Measurements from ENCODE around the gene IGSF9B. TPM values are rescaled to one million over a fixed set of nuclear protein-coding genes. Genes with fewer than 3 reads are reported as not detected.
A peak's percentile ranks its signal among the peaks of the same experiment; 100 is the strongest.

Gene IGSF9B
- total RNA-seq, 1 donor from 2014 or later = 2.0 TPM

DNA sequence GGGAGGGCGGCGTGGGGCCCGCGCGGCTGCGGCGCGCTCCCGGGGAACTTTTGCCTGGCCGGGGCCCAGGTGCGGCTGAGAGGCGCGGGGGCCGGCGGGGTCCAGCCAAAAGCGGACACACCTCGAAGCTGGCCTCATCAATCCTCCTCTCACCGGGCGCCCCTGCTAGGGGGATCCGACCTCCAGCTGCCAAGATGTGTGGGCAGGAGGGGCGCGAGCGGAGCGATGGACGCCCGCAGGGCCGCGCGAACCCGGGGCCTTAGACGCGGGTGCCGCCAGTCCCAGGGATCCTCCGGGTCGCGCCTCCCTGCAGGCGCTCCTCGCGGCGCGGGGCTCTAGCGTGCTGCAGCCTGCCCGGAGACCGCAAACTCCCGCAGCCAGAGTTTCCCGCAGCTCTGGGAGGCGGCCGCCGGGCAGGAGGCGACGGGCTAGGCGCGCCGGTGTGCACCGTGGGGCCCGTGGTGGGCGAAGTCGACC is 785 bp downstream of the IGSF9B start:
- no peak for DNase-seq (ENCODE audit: low read depth)

DNA sequence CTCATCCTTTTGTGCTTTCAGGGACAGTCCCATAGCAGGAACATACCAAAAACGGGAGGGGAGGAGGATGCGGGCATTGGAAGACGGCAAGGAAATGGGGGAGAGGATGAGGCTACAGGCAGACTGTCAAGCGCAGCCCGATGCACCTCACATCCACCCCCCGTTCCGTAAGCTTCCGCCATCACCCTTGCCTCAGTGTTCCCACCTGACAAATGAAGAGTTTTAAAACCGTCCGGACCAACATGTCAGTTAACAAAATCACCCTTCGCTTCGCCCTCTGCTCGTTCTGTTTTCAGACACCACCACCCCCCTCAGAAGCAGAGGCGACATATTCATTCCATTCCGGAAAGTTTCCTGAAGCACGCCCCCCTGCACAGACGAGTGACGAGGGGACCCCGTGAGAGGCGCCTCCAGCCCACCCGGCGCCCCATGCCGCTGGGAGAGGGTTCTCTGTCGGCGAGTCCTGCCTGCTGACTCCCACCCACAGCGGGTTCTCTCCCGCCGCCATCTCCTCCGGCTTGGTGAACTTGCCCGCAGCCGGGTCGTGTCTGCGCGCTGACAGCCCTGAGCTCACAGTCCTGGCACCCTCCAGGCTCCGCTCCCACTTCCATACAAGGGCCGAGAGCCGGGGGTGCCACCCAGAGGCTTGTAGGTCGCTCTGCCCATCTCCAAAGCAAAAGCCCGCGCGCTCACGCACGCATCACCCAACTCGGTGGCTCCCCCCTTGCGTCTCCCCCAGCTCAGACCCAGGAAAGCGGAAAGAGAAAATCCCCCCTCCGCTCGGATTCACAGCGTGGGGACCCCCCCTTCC is 1.5 kb downstream of the IGSF9B start:
- DNase-seq (ENCODE audit: low read depth) = no peak

DNA sequence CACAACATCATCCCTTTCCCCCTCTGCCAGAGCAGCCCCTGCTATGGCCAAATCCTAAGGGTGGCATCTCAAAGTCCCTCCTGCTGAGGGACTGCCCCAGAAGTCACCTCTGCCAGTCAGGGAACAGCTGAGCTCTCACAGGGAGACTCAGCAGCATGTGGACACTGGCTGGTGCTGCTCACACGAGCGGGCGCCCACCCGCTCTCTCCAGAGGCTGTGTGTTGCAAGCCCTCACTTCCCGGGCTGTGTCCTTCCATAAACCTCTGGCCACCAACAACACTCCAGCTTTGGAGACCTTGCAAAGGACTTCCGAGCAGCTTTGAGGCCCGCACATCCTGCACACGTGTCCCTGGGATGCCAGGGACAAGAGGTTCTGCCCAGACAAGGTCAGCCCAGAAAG is 2.8 kb downstream of the IGSF9B start:
- no peak for DNase-seq (ENCODE audit: low read depth)

DNA sequence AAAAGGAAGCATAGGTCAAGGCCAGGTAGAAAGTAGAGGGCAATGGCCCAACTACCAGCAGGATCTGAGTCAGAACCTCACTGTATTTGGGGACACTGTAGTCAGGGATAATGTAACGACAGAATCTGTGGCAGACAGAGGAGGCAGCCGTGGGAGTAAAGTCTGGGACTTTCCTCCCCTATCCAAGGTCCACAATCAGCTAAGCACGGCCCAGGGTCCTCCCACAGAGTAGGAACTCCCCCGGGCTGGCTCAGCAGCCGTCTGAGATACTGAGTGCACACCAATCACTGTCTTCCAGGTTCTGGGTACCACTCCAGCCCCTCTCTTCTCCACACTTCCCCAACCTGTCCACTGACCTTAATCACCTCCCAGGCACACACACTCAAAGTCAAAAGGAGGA is 3.2 kb downstream of the IGSF9B start:
- no peak for DNase-seq (ENCODE audit: low read depth)

DNA sequence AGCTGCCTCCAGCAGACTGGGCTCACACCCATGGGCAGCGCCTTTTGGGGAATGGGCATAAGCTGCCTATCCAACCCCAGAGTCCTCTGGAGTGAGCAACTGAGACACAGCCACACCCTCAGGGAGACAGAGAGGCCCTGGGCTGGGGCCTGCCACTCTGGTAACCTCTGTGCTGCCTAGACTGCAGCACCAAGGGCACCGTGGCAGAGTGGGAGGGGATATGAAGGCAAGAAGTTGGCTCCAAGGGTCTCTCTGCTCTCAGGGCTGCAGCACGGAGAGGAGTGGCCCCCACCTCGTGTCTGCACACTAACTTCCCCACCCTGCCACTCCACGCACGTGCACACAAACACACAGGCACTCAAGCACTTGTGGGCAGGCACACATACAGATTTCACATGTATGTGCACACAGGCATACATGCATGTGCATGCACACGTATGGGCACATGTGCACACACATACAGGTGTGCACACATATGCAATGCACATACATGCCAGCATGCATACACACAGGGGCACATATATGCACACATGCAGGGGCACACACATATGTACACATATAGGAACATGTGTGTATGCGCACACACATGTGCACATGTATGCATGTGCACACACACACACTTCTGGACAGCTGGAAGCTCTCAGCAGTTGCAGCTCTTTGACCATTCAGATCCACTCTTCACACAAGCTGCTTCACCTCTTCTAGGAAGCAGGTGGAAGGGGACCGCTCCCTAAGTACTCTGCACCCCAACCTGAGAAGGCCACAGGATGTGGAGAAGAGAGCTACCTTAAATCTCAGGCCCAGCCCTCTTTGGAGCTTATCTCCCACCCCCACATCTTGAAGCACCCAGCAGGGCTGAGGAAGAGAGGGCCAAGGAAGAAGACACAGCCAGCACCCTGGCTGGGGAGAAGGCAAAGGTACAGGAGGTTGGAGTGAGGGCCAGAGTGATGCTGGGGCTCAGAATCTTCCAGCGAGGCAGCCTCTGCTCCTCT is 4.3 kb downstream of the IGSF9B start:
- no peak for DNase-seq (ENCODE audit: low read depth)

DNA sequence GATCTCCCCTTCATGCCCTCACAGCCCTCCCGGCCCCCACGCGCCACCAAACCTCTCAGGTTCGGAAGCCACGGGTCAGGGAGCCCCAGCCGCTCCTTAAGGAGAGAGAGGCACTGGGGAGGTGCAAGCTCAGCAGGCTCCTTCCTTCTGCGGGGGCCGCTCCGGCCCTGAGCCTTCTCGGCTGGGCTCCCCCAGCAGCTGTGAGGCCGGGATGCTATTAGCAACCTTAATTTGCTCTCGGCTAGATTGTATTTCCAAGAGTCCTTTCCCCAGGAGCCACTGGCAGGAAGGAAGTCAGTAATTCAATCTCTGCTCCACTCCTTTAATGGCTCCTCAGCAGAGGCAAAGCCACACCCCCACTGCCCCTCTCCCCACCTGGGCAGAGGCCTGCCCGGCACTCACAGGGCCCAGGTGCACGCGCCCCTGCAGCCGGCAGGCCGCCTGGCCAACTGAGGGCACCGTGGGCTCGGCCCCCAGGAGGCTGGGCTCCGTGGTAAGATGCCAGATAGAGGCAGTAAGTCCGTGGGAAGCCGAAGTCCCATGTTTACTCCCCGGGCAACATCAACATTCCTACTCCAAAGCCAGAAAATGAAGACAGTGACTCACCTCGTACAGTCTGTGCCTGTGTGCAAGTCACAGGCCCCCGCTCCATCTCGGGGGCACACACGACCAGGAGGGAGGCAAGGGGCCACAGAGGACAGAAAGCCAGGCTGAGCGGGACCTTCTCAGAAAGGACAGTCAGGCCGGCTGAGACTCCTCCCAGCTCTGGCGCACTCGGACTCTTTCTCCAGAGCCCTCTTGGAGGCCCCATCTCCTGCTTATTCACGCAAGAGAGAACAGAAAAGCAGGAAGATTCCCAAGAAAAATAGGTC is 5.2 kb downstream of the IGSF9B start:
- peak; percentile 34 for DNase-seq (ENCODE audit: low read depth)

DNA sequence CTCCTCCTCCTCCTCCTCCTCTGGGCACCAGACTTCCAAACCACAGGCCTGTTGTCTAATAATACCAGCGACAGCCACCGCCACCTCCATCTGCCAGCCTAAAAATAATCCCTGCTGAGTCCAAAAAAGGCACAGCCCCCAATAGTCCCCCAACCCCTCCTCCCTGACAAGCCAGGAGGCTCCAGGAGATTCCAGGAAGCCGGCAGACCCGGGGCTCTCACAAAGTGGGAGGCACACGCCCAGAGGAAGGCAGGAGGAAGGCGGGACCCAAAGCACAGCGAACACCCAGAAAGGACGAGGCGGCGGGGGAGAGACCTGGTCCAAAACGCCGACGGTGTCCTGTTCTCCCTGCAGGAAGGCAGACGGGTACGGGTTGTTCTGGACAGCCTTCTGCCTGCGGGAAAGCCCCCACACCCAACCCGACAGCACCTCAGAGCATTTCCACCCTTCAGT is 5.9 kb downstream of the IGSF9B start:
- no peak for DNase-seq (ENCODE audit: low read depth)

DNA sequence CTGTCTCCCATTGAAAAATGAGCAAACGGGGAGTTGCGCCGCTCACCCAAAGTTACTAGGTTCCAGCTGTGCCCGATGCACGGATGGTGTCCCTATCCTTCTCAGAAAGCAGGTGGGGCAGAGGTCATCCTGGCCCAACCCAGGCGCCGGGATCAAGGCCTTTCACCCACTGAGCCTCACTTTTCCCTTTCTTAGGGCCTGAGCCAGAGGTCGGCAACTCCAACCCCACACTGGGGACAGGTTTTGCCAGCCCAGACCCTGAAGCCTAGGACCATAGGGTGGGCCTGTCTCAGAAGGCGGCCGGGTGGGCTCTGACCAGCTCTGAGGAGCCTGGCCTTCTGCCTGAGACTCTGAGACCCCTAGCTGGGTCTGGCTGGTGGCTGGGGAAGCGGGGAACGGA is 6.3 kb downstream of the IGSF9B start:
- DNase-seq (ENCODE audit: low read depth) = no peak

DNA sequence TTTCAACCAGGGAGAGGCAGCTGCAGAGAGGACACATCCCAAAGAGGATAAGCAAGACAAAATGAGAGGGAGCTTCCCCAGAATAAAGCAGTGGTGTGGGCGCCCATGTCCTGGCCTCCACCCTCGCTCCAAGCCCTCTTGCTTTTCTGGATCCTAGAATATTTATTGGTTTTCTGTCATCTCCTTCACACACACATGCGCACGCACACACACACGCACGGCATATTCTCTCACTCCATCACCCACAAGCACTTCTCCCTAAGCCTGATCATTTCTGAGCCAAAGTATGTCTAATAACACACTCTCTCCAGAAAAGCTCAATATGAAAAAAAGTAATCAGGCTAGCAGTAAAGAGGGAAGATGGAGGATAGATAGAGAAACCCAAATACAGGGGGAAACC is 7.6 kb downstream of the IGSF9B start:
- no peak for DNase-seq (ENCODE audit: low read depth)

DNA sequence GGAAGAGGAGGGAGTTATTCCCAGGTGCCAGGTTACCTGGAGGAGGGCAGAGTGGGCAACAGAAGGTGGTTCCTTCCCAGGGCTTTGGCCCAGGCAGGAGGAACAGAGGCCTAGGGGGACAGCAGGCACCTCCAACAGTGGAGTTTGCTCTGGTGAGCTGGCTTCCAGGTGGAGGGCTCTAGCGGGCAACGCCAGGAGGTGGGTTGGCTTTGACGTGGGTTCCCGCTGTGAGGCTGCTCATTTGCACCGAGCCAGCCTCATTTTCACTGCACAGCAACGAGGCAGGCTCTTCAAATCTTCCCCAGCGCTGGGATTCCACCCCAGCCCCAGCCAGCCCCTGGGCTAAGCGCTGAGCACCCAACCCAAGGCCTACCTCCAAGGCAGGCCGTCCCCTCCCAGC is 8.1 kb downstream of the IGSF9B start:
- DNase-seq (ENCODE audit: low read depth) = no peak

DNA sequence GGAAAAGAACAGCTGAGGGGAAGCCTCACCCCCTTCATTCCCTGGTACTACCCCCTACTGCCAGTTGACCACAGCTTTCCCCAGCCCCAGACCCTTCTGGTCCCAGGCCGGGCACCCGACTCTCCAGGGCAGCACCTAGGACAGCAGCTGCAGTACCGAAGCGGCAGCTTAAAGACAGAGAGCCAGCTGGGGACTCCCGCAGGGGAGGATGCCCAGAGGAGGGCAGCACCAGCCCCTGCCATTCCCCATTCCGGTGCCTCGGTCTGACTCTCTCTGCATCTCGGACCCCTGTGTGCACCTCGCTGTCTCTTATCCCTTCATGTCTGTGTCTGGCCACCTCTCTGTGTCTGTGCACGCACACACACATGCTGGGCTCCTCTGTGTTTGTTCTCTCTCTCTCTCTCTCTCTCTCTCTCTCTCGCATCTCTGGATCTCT is 9.4 kb downstream of the IGSF9B start:
- peak; percentile 7 for DNase-seq (ENCODE audit: low read depth)

DNA sequence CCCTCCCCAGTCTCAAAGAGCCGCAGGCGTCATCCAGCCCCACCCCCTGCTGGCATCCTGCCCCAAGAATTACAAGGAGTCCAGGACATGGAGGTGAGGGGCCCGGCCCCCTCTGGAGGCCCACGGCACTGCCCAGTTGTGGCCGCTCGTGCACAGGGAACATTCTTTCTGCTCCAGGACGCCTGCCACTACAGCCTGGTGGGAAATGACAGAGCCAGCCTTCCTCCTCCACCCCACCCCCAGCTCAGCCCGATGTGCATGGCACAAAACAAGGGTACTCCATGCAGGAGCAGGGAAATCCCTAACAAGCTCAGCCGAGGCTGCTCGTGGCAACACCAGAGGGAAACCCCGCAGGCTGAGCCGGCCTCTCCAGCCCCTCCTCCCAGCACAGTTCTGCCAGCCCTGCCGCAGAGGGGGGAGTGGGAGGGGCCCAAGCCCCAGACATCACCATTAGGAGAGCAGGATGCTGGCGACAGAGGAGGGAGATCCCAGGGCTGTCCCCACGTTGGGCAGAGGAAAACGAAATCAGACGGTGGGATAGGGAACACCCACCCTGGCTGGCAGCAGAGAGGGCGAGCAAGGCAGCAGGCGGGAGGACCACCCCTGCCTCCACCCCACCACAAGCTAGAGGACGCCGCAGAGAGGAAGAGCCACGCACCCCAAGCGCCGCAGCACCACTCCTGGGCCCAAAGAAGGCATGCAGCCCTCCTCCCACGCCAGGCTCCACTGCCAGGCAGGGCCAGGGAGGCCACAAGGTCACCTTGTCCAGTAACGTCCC is 10.0 kb downstream of the IGSF9B start:
- no peak for DNase-seq (ENCODE audit: low read depth)

DNA sequence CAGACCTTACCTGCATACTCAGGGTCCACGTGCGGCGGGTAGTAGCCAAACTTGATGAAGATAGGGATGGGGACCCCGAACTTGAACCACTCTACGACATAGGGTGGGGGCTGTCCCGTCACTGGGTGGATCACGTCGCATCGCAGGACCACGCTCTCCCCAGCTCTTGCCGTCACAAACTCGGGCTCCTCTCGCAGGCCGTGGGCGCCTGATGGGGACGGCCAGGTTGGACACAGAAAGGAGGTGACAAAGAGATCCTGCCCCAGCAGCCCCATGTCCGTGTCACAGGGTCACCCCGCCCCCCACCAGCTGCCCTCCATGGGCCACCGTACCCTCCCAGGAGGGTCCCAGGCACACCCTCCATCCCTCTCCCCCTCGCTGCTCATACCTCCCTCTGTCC is 10.7 kb downstream of the IGSF9B start:
- no peak for DNase-seq (ENCODE audit: low read depth)

DNA sequence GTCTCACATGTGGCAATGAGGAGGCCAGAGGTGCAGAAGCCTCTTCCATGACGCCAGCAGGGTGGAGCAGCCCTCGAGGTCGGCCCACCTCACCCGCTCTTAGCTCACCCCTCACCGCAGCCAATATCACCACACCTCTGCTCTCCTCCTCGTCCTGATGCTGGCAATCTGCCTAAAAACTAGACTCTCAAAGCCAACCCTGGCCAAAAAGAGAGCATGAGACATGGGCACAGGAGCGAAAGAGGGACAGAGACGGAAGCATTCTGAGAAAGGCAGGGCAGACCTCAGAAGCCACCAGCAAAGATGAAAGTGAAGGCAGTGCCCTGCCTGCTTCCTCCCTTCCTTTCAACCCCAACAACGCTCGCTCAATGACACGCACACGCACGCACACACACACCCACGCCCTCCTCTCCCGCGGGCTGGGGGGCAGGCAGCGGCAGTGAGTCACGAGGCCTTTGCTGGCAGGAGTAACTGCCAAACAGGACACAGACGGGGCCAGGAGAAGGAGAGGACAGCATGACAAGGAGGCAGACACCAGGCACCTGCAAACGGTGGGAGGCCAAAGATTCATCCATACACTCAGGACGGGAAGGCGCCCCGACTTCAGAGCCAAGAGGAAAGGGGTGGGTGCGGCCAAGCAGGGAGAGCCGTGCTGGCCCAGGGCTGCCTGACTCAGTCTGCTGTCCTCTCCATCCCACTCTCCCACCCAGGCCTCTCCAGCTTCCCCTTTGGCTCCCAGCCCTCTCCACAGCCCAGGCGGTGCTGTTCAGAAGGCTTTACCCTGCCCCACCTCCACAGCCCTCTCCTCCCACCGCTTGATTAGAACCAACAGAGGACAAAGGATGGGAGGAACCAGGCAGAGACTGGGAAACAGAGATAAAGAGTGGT is 11.4 kb downstream of the IGSF9B start:
- DNase-seq (ENCODE audit: low read depth) = no peak

DNA sequence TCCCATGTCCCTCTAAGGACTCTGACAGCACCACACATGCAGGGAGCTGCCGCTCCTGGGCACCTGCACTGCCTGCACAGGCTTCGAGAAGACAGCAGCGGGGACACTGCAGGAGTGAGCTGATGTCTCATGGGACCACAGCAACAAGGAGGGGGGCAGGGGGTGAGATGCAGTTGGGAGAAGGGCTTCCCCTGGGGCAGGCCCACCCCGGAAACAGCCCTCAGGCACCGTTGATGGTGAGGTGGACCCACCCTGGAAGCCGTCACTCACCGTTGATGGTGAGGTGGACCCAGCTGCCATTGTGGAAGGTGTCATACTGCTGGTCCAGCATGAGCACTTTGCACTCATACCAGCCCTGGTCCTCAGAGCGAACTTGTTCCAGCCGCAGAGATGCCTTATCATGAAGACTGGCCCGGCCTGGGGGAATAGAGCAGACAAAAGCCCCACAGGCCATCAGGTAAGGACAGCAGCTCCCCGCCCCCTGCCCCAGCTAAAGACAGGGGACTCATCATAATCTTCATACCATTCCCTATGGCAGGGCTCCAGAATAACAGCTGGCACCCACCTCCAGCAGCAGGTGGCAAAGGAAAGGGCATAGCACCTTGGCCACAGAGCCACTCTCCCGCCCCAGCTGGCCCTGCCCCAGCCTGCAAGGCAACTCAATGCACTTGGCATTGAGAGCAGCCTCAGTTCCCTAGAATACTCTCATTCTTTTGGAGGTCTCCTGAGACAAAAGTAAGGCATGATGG is 12.6 kb downstream of the IGSF9B start:
- DNase-seq (ENCODE audit: low read depth) = no peak

DNA sequence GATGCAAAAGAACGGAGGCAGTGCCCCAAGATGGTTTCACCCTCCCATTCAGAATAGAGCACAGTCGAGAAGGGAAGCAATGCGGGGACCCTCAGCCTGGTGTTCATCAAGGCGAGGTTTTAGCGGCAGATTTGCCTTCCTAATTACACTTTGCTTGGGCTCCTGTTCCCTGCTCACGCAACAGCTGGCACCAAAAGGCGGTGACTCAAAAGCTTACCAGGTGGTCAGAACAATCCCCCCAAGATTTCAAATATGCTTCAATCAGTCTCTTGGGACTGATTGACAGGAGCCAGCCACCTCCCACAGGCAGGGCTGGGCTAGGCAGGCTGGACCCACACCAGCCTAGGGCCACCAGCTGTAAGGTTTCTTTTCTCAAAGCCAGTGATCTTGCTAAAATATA is 14.2 kb downstream of the IGSF9B start:
- no peak for DNase-seq (ENCODE audit: low read depth)

DNA sequence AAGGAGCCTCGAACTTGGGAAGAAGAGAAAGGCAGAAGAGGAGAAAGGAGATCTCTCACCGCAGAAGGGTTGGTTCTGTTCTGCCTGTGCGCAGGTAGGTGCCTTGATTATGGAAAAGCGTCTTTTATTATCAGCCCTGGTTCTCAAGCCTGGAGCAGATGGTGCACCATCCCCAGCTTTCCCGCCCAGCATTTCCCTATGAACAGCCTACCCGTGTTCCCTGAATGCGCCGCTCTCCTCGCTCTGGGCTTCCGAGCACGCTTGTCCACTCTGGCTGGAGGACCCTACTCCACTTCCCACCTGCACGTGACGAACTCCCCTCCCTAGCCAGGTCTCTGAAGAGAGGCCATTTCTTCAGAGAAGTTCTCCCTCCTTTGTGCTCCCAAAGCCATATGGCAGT is 15.2 kb downstream of the IGSF9B start:
- no peak for DNase-seq (ENCODE audit: low read depth)

DNA sequence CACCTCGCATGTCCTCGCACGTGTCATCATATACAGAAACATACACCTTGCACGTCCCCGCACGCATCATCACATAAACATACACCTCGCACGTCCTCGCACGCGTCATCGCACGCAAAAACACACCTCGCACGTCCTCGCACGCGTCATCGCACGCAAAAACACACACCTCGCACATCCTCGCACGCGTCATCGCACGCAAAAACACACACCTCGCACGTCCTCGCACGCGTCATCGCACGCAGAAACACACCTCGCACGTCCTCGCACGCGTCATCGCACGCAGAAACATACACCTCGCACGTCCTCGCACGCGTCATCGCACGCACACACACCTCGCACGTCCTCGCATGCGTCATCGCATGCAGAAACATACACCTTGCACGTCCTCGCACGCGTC is 16.7 kb downstream of the IGSF9B start:
- DNase-seq (ENCODE audit: low read depth) = no peak

DNA sequence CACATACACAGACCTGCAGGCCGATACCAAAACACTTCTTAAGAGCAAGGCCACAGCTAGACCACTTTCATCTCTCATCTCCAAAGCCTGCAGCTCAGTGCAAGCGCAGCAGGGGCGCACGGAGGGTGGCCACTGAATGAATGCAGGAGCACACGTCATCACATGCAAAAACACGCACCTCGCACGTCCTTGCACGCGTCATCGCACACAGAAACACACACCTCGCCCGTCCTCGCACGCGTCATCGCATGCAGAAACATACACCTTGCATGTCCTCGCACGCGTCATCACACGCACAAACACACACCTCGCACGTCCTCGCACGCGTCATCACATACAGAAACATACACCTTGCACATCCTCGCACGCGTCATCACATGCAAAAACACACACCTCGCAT is 17.2 kb downstream of the IGSF9B start:
- no peak for DNase-seq (ENCODE audit: low read depth)
